MCF 10A (cell line): ENCODE measurements around the gene ARHGAP25. TPM values are rescaled to one million over a fixed set of nuclear protein-coding genes. Genes with fewer than 3 reads are reported as not detected.

Source experiments
- BruUV-seq: library from RNA; stranded (reverse); fragments of 400-500 nt; replicated peaks from 2 replicates; lab custom pipeline; 2021; lab: Mats Ljungman, UMichigan
- CTCF ChIA-PET: fragments of 300-600 bp; sonication (Branson Sonifier 250); formaldehyde crosslinking; extraction: SDS; loops from one replicate; lab custom pipeline; 2021; ENCODE audit warnings: antibody characterized with exemption, inconsistent platforms; lab: Yijun Ruan, JAX
- POLR2A ChIA-PET: fragments of 300-600, 350-650 bp; sonication (Branson Sonifier 250); formaldehyde crosslinking; extraction: SDS; loops from one replicate; lab custom pipeline; 2020; ENCODE audit warnings: antibody characterized with exemption, inconsistent platforms; lab: Yijun Ruan, JAX
- DNase-seq: peaks from one replicate; pipeline ENCODE4 v3.0.0-alpha.2; 2018; ENCODE audit not compliant: unreplicated experiment
- H3K27ac Mint-ChIP-seq: one replicate; pipeline ENCODE4 v1.8.0; 2022; ENCODE audit warnings: mild to moderate bottlenecking, low read depth, mixed read lengths; ENCODE audit not compliant: unreplicated experiment
- H3K27me3 Mint-ChIP-seq: one replicate; pipeline ENCODE4 v1.8.0; 2022; ENCODE audit warnings: mixed read lengths; ENCODE audit not compliant: insufficient read depth, unreplicated experiment
- H3K36me3 Mint-ChIP-seq: one replicate; pipeline ENCODE4 v1.8.0; 2022; ENCODE audit warnings: mild to moderate bottlenecking, moderate library complexity, mixed read lengths; ENCODE audit not compliant: insufficient read depth, unreplicated experiment
- H3K4me1 Mint-ChIP-seq: one replicate; pipeline ENCODE4 v1.8.0; 2022; ENCODE audit warnings: mixed read lengths; ENCODE audit not compliant: insufficient read depth, unreplicated experiment
- H3K4me3 Mint-ChIP-seq: one replicate; pipeline ENCODE4 v1.8.0; 2022; ENCODE audit warnings: mild to moderate bottlenecking, moderate library complexity, mixed read lengths; ENCODE audit not compliant: unreplicated experiment
- H3K9me3 Mint-ChIP-seq: one replicate; pipeline ENCODE4 v1.8.0; 2022; ENCODE audit warnings: mixed read lengths; ENCODE audit not compliant: unreplicated experiment
- CTCF ChIP-seq: fragments of 200-600 bp; IDR thresholded peaks from one replicate; pipeline ENCODE4 v1.8.0; 2022; ENCODE audit warnings: antibody characterized with exemption, mild to moderate bottlenecking; ENCODE audit not compliant: unreplicated experiment
- intact Hi-C: fragments of 100-400 bp; cut with micrococcal nuclease; formaldehyde crosslinking; loops from 2 replicates; pipeline ENCODE4 v1.14.1; 2022
- total RNA-seq: library from RNA; stranded (reverse); gene quantifications from 2 replicates; pipeline ENCODE4 v1.2.3, GENCODE V29; 2022

Gene ARHGAP25
- total RNA-seq, 1 experiment from 2014 or later, result 0.93 TPM

- TF ChIP-seq CTCF, result no peak
- no peak overlapping the region for H3K4me3 Mint-ChIP-seq
- CTCF ChIA-PET, result interaction anchor here (1.7 kb wide), 1 partner anchor 45 kb away, joined by 5 read pairs; no protein-coding TSS in a partner anchor
- no peaks in the 10 kb centered on the region for H3K27me3 Mint-ChIP-seq
- H3K36me3 Mint-ChIP-seq, result peaks cover 6% of the 10 kb centered on the region
- H3K9me3 Mint-ChIP-seq, result no peaks in the 10 kb centered on the region
- no TSS peak for BruUV-seq
- H3K4me1 Mint-ChIP-seq, result no peaks in the 10 kb centered on the region
- DNase-seq, result no peak
- no peak overlapping the region for H3K27ac Mint-ChIP-seq
- intact Hi-C loops, result no loop called here
- POLR2A ChIA-PET, result no interaction called here
These were observed 130.5 kb downstream of the ARHGAP25 start for GRCh38 chr2:68865108-68865507.

DNA sequence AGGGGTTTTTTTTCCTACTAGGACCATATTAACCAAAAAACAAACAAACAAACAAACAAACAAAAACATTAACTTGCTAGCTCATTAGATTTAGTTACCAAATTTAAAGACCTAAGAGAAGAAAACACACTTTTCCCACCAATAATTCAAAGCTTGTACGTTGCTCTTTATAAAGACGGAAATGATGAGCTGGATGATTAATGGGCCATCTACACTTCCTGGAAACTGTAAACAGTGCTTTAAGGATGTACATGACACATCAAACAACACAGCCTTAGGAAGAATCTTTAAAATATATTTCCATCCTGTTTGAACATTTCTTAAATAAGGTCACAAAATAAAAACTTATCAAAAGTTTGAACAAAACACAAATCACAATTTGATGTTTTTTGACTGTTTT, 135.6 kb downstream of the ARHGAP25 start:
- CTCF ChIA-PET, result interaction anchor here (0.6 kb wide), 1 partner anchor 118 kb away, joined by 4 read pairs; no protein-coding TSS in a partner anchor
- no peaks in the 10 kb centered on the region for H3K27me3 Mint-ChIP-seq
- peak; percentile 5 for DNase-seq

DNA sequence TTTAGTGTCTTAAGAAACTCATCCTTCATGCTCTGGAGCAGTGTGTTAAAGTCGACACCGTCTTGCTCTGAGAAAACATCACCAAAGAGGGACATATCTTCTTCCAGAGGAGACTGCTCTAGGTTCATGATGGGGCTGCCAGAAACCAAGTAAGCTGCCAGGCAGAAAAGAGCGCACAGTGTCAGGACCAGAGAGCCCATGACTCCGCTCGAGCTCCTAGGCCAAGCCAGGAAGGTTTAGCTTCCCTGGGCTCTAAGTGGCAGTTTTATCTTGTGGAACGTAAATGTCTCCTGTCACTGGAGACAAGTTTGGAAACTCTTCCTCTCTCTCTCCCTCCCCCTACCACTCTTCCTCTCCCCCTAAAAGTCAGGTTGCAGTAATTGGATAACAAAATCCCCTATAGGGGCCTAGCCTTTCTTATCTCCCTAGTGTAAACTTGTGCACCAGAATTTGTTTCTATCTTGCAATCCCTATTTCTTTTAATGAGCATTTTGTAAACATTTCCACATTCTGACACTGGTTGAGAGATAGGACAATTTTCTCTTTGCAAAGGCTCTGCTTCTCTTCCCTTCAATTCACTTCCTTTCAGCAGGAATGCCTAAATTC, 136.7 kb downstream of the ARHGAP25 start, which contains the start of gene BMP10:
Gene BMP10 (minus strand): TSS at position 239 of the 606 bp plus-strand sequence. CDS start 39 bp downstream, at position 200.
- BruUV-seq, result no TSS peak
- CTCF ChIA-PET, result no interaction called here
- intact Hi-C loops, result no loop called here

More for the DNA sequence above, 135.6 kb downstream of the ARHGAP25 start:
- POLR2A ChIA-PET, result no interaction called here
- Mint-ChIP-seq H3K4me1 (no peaks in the 10 kb centered on the region), H3K9me3 (no peaks in the 10 kb centered on the region), H3K27ac (no peak overlapping the region), H3K36me3 (peaks cover 6% of the 10 kb centered on the region), H3K4me3 (no peak overlapping the region)
- TF ChIP-seq CTCF, result no peak
- intact Hi-C loops, result no loop called here
- no TSS peak for BruUV-seq

More for the DNA sequence above, 136.7 kb downstream of the ARHGAP25 start, which contains the start of gene BMP10:
- H3K27me3 Mint-ChIP-seq, result no peaks in the 10 kb centered on the region
- H3K36me3 Mint-ChIP-seq, result peaks cover 6% of the 10 kb centered on the region
- H3K9me3 Mint-ChIP-seq, result no peaks in the 10 kb centered on the region
- no peak for DNase-seq
- no peak within 1 kb of the TSS for H3K4me3 Mint-ChIP-seq
- POLR2A ChIA-PET, result no interaction called here
- H3K27ac Mint-ChIP-seq, result no peak within 1 kb of the TSS
- TF ChIP-seq CTCF, result no peak
- no peaks in the 10 kb centered on the region for H3K4me1 Mint-ChIP-seq

Other genes starting within 250 kb of the ARHGAP25 start
- not detected in 2 replicates for gene PROKR1, start 91.2 kb upstream of the ARHGAP25 start, total RNA-seq
- gene BMP10, start 136.6 kb downstream of the ARHGAP25 start, total RNA-seq, result not detected in 2 replicates
- not detected in 2 replicates for gene GKN2, start 218.1 kb downstream of the ARHGAP25 start, total RNA-seq
- gene GKN1, start 239.8 kb downstream of the ARHGAP25 start, total RNA-seq, result not detected in 2 replicates